Measurements from ENCODE around the gene RBP5. TPM values are rescaled to one million over a fixed set of nuclear protein-coding genes. Genes with fewer than 3 reads are reported as not detected.

Gene RBP5
- total RNA-seq, 1 experiment from 2014 or later = 2.7 TPM

DNA sequence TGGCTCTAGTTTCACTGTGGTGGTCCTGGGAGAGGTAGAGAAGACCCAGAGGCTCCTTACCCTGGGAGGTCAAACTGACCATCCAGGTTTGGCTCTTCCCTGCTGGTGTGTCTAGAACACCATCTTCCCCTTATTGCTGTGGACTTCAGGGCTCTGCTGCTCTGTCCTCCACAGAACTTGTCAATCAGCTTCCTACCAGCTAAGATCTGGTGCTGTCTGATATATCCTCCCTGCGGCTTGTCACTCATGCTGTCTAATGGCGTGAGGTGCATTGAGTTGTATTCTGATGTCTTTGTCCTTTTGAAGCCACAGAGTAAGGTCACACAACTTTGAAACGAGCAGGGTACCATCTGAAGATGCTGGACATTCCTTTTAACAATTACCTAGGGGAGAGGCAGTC lies 12.5 kb downstream of the RBP5 start:
- no peaks in the 10 kb centered on the region for H4K20me1 ChIP-seq (ENCODE audit: control insufficient read depth, insufficient read depth, insufficient read length)
- peaks cover 6% of the 10 kb centered on the region for H3K27me3 Mint-ChIP-seq (ENCODE audit: low read depth)
- H3K27ac Mint-ChIP-seq = no peak overlapping the region
- H3K4me1 ChIP-seq (ENCODE audit: insufficient read depth, low read length) = no peaks in the 10 kb centered on the region
- TF ChIP-seq, protein P1, sequence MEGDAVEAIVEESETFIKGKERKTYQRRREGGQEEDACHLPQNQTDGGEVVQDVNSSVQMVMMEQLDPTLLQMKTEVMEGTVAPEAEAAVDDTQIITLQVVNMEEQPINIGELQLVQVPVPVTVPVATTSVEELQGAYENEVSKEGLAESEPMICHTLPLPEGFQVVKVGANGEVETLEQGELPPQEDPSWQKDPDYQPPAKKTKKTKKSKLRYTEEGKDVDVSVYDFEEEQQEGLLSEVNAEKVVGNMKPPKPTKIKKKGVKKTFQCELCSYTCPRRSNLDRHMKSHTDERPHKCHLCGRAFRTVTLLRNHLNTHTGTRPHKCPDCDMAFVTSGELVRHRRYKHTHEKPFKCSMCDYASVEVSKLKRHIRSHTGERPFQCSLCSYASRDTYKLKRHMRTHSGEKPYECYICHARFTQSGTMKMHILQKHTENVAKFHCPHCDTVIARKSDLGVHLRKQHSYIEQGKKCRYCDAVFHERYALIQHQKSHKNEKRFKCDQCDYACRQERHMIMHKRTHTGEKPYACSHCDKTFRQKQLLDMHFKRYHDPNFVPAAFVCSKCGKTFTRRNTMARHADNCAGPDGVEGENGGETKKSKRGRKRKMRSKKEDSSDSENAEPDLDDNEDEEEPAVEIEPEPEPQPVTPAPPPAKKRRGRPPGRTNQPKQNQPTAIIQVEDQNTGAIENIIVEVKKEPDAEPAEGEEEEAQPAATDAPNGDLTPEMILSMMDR (conservative IDR thresholded peaks at IDR 0.05) = no peak
- H2BK12ac ChIP-seq (ENCODE audit: insufficient read length, low read depth, low read length) = no peak overlapping the region
- H3K4me1 Mint-ChIP-seq = peaks cover 0 to 5% of the 10 kb centered on the region in 2 experiments; a peak in 2 of 4 replicates
- no peak overlapping the region for H3K4me2 ChIP-seq (ENCODE audit: insufficient read depth, insufficient read length, low read length)
- H2BK120ac ChIP-seq (ENCODE audit: low read depth, low read length, poor library complexity, severe bottlenecking) = no peak overlapping the region
- WGBS (ENCODE audit: extremely low coverage, insufficient read length, low lambda C conversion rate) = no CpG with 5 or more reads among the region's 3 CpGs
- DNase-seq = no peak
- no peaks in the 10 kb centered on the region for H3K79me1 ChIP-seq (ENCODE audit: insufficient read depth, low read depth, low read length, poor library complexity, severe bottlenecking)
- H3K27me3 ChIP-seq (ENCODE audit: insufficient read depth, low read length) = no peaks in the 10 kb centered on the region
- no peak overlapping the region for H3K4ac ChIP-seq (ENCODE audit: low read depth, low read length)
- H3K9ac ChIP-seq (ENCODE audit: extremely low read depth, insufficient read length, low read length) = no peak overlapping the region
- no peak overlapping the region for H3T11ph ChIP-seq (ENCODE audit: low read length)
- H4K5ac ChIP-seq (ENCODE audit: insufficient read length, low read depth, low read length) = no peak overlapping the region
- no peak overlapping the region for H2AK5ac ChIP-seq (ENCODE audit: insufficient read length, low read length)
- no peaks in the 10 kb centered on the region for H3K23me2 ChIP-seq (ENCODE audit: insufficient read length, low read depth, low read length, poor library complexity, severe bottlenecking)
- H3K79me2 ChIP-seq (ENCODE audit: insufficient read depth, low read length) = no peaks in the 10 kb centered on the region
- no peak overlapping the region for H4K91ac ChIP-seq (ENCODE audit: insufficient read length, low read depth, low read length)
- no peak overlapping the region for H3K27ac ChIP-seq (ENCODE audit: insufficient read length, low read depth, low read length)
- H3K4me3 Mint-ChIP-seq = no peak overlapping the region
- no peak overlapping the region for H3K23ac ChIP-seq (ENCODE audit: insufficient read length, low read depth, low read length)
- no peak overlapping the region for H2BK5ac ChIP-seq (ENCODE audit: insufficient read length, low read length)
- H3K56ac ChIP-seq (ENCODE audit: insufficient read length, low read depth, low read length) = no peak overlapping the region
- no peaks in the 10 kb centered on the region for H3K9me3 ChIP-seq (ENCODE audit: control insufficient read depth, low read depth, low read length)
- H2BK20ac ChIP-seq (ENCODE audit: low read depth, low read length, poor library complexity, severe bottlenecking) = no peak overlapping the region
- H4K8ac ChIP-seq (replicated peaks; ENCODE audit: insufficient read length, low read depth, low read length) = no peak overlapping the region
- no peak overlapping the region for H3K18ac ChIP-seq (ENCODE audit: insufficient read length, low read depth, low read length)
- no peaks in the 10 kb centered on the region for H3K36me3 Mint-ChIP-seq (ENCODE audit: insufficient read depth in 1 of 3, low read depth in 3 of 3)
- no peaks in the 10 kb centered on the region for H3K9me3 Mint-ChIP-seq
- H3K14ac ChIP-seq (ENCODE audit: insufficient read depth, low read length) = no peak overlapping the region
- H2BK15ac ChIP-seq (ENCODE audit: low read depth, low read length) = no peak overlapping the region
- no peak overlapping the region for H2AFZ ChIP-seq (ENCODE audit: low read length)
